Colonic mucosa (tissue), 4 donors: ENCODE results near the gene TEDC1. TPM values are rescaled to one million over a fixed set of nuclear protein-coding genes. Genes with fewer than 3 reads are reported as not detected.

ENCODE experiments used
- DNase-seq: peaks from one replicate; pipeline ENCODE4 v3.0.0-alpha.2; 2020
- H3K27ac ChIP-seq: fragments of 200-600 bp; one replicate; pipeline ENCODE4 v1.8.0; 2021
- H3K27me3 ChIP-seq: fragments of 200-600 bp; one replicate; pipeline ENCODE4 v1.8.0; 2021
- H3K36me3 ChIP-seq: fragments of 200-600 bp; one replicate; pipeline ENCODE4 v1.8.0; 2021
- H3K4me1 ChIP-seq: fragments of 200-600 bp; one replicate; pipeline ENCODE4 v1.8.0; 2021; ENCODE audit warnings: mild to moderate bottlenecking
- H3K4me3 ChIP-seq: fragments of 200-600 bp; one replicate; pipeline ENCODE4 v1.8.0; 2021
- H3K9ac ChIP-seq, 2 donors: one replicate each; pipeline ENCODE4 v1.7.0; 2013; ENCODE audit warnings: control low read depth in 2 of 2, low read depth in 2 of 2, low read length in 2 of 2
- H3K9me3 ChIP-seq: fragments of 200-600 bp; one replicate; pipeline ENCODE4 v1.8.0; 2021
- intact Hi-C: fragments of 100-400 bp; cut with DNase I; formaldehyde crosslinking; loops from one replicate; pipeline ENCODE4 v1.14.1; 2022
- total RNA-seq, 2 donors: library from RNA; stranded (reverse); fragmentation: NEBNext Ultra II Directional in 1 of 2; extraction: Animal tissue kit (Norgen Biotek cat#: 25700) in 1 of 2; gene quantifications; one replicate each; pipeline ENCODE4 v1.2.1, GENCODE V29; 2021
- TF ChIP-seq, protein P1 (sequence below): fragments of 200-600 bp; IDR thresholded peaks from one replicate; pipeline ENCODE4 v1.8.0; 2022; ENCODE audit warnings: antibody characterized with exemption, mild to moderate bottlenecking
- donor health status: healthy.
- donor health status: DM: no; HTN: no; CAD: no.
- donor health status: DM: no; HTN: no; CAD: no.

Gene TEDC1
- total RNA-seq, 2 donors from 2014 or later = 15.0 to 55.7 TPM

DNA sequence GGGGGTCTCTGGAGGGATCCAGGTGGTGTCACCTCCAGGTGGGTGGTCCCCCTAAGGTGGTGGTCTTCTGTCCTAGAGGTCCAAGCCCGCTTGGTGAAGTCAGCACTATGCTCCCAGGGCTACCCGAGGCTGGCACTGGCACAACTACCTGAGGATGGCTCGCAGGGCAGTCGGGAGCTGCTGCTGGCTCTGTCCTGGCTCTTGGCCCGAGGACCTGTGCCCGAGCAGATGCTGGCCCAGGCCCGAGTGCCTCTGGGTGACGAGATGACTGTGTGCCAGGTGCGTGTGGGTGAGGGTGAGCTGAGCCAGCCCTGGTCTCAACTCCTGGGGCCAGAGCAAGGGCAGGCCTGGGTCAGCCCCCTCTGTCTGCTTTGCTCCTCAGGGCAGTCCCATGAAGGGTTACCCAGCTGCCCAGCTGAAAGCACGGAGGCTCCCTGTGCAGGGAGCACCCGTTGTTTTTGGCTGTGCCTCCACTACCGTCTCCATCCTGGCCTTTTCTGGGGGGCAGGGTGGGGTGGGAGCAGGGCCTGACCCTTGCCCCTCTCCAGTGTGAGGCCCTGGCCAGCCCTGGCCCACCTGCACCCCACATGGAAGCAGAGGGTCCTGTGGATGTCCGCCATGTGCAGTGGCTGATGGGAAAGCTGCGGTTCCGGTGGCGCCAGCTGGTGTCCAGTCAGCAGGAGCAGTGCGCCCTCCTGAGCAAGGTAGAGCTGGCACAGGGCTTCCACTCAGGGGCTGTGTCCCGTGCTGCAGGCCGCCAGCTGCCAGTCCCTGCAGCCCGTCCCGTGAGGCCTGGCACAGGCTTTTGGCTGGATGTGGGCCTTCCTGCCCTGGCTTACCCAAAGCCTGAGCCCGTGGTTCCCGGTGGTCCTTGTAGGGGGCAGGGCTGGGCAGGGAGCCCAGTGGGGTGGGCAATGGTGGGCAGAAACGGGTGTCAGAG lies 1.3 kb downstream of the TEDC1 start:
- H3K4me1 ChIP-seq = peaks cover 11% of the 10 kb centered on the region
- peak overlapping the region in 1 of 2 donors; percentile 20 for H3K9ac ChIP-seq
- peak overlapping the region; percentile 91 for H3K4me3 ChIP-seq

DNA sequence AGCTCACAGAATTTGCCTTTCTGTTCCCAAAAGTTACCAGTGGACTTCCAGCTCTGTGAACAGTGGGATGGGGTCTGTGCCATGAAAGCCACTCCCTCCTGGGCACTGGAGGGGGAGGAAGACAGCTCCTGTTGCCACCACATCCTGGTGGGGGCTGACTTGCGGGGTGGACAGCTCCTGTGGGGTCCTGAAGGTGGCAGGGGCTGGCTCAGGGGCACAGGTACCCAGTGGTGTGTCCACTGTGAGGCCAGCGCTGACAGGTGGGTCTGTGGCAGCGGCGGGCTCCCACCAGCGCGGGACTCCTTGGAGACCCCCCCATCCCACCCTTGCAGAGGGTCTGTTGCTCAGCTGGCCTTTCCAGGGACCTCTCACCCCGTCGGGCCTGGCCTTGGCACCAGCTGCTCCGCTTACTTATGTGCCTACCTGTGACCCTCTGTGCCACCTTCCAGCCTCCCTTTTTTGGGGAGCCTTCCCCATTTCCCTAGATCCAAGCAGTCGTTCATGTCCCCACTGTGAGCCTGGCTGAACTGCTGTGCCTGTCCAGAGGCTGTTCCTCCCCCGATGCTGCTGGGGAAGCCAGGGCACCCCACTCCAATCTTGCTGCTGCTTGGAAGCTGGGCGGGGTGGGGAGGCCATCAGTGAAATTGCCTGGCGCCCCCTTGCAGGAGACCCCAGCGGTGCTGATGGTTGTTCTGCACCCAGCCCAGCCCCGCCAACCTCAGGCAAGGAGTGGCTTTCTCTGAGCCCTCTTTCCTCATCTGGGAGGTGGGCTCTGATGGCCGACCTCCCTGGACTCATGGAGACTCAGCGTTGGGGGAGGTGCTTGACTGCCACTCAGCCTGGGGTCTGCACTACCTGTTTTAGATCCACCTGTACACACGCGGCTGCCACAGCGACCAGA lies 2.2 kb downstream of the TEDC1 start:
- H3K27me3 ChIP-seq = no peaks in the 10 kb centered on the region
- intact Hi-C loops = loop anchor here (5.0 kb wide), 1 partner anchor 34 kb away; the partner anchor contains the start of gene TMEM121
- H3K9me3 ChIP-seq = no peaks in the 10 kb centered on the region
- no peak overlapping the region for H3K9ac ChIP-seq
- H3K36me3 ChIP-seq = no peaks in the 10 kb centered on the region
- H3K4me1 ChIP-seq = peaks cover 11% of the 10 kb centered on the region
- no peak overlapping the region for H3K27ac ChIP-seq
- DNase-seq = no peak
- TF ChIP-seq, protein P1, sequence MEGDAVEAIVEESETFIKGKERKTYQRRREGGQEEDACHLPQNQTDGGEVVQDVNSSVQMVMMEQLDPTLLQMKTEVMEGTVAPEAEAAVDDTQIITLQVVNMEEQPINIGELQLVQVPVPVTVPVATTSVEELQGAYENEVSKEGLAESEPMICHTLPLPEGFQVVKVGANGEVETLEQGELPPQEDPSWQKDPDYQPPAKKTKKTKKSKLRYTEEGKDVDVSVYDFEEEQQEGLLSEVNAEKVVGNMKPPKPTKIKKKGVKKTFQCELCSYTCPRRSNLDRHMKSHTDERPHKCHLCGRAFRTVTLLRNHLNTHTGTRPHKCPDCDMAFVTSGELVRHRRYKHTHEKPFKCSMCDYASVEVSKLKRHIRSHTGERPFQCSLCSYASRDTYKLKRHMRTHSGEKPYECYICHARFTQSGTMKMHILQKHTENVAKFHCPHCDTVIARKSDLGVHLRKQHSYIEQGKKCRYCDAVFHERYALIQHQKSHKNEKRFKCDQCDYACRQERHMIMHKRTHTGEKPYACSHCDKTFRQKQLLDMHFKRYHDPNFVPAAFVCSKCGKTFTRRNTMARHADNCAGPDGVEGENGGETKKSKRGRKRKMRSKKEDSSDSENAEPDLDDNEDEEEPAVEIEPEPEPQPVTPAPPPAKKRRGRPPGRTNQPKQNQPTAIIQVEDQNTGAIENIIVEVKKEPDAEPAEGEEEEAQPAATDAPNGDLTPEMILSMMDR = no peak
- no peak overlapping the region for H3K4me3 ChIP-seq

More for the DNA sequence above, 1.3 kb downstream of the TEDC1 start:
- H3K9me3 ChIP-seq = no peaks in the 10 kb centered on the region
- no peaks in the 10 kb centered on the region for H3K36me3 ChIP-seq
- no peaks in the 10 kb centered on the region for H3K27me3 ChIP-seq
- intact Hi-C loops = loop anchor here (5.0 kb wide), 1 partner anchor 35 kb away; the partner anchor contains the start of gene TMEM121
- DNase-seq = no peak
- H3K27ac ChIP-seq = no peak overlapping the region
- TF ChIP-seq, protein P1 = no peak

DNA sequence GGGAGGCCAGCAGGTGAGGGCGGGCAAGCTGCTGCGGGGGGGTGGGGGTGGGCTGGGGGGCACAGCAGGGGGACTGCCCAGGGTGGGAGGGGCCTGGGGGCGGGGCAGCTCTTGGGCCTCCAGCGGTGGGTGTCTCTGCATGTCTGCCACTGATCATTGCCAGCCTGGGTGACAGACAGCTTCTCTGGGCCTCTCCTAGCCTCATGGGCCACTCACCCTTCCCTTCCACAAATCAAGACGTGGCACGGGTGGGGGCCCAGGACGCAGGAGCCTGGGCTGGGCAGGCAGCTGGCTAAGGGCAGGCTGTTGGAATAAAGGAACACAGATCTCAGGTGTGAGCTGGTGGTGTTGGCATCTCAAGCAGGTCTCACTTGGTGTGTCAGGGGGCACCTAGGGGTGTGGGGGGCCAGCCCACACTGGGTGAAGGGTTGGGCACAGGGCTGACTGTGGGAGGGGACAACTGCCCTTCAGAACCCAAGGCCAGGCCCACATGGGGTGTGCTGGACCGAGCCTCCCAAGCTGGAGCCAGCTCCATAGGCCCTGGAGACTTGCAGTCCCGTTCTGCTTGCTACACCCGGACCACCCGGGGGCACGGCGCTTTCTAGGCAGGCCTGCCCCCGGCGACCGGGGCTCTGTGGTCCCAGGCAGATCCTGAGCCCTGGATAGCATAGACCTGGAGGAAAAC lies 3.0 kb downstream of the TEDC1 start:
- peaks cover 4% of the 10 kb centered on the region for H3K4me1 ChIP-seq
- no peak for DNase-seq
- no peak overlapping the region for H3K27ac ChIP-seq
- H3K9me3 ChIP-seq = no peaks in the 10 kb centered on the region
- no peak overlapping the region for H3K4me3 ChIP-seq
- intact Hi-C loops = loop anchor here (5.0 kb wide), 1 partner anchor 33 kb away; the partner anchor contains the start of gene TMEM121
- H3K36me3 ChIP-seq = no peaks in the 10 kb centered on the region
- H3K27me3 ChIP-seq = no peaks in the 10 kb centered on the region
- no peak overlapping the region for H3K9ac ChIP-seq
- TF ChIP-seq, protein P1 = no peak

DNA sequence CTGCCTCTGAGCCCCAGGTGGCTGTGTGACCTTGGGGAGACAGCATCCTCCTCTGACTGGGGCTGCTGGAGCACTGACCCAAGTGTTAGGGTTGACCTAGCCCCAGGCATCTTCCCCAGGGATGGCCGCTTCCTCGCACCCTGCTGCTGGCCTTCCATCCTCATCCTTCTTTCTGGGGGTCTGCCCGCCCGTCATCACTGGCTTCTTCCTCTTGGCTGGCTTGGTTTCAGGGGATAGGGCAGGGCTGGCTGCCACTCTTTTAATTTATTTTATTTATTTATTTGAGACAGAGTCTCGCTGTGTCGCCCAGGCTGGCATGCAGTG lies 3.5 kb downstream of the TEDC1 start:
- TF ChIP-seq, protein P1 = no peak
- Histone ChIP-seq H3K27ac (no peak overlapping the region), H3K9me3 (no peaks in the 10 kb centered on the region), H3K9ac (no peak overlapping the region), H3K36me3 (no peaks in the 10 kb centered on the region), H3K4me3 (no peak overlapping the region), H3K4me1 (no peaks in the 10 kb centered on the region), H3K27me3 (no peaks in the 10 kb centered on the region)
- intact Hi-C loops = loop anchor here (5.0 kb wide), 1 partner anchor 33 kb away; the partner anchor contains the start of gene TMEM121
- DNase-seq = no peak
